GM21717 (cell line): ENCODE results near the gene CEBPA.

ENCODE experiments used
- ATAC-seq: cut with Tn5 transposase; IDR thresholded peaks from one replicate; pipeline ENCODE4 v1.9.1; 2021; ENCODE audit warnings: mild to moderate bottlenecking, moderate library complexity; ENCODE audit not compliant: unreplicated experiment

Gene CEBPA

DNA sequence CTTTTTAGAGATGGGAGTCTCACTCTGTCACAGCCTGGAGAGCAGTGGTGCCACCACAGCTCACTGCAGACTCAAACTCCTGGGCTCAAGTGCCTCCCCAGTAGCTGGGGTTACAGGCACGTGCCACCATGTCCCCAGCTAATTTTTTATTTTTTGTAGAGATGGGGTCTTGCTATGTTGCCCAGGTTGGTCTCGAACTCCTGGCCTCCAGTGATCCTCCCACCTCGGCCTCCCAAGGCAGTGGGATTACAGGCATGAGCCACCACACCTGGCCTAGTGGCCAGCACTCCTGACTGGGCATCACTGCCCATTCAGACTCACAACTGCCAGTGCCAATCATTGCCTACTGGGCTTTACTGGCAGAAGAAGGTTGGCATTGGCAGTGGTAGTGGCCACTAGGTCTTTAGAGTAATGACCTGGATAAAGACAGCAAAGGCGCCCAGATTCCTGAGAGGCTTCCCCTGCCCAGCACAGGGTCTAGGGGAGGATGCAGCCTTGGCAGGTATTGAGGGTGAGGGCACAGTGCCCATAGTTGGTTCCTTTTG lies 49.8 kb downstream of the CEBPA start:
- no peak for ATAC-seq

DNA sequence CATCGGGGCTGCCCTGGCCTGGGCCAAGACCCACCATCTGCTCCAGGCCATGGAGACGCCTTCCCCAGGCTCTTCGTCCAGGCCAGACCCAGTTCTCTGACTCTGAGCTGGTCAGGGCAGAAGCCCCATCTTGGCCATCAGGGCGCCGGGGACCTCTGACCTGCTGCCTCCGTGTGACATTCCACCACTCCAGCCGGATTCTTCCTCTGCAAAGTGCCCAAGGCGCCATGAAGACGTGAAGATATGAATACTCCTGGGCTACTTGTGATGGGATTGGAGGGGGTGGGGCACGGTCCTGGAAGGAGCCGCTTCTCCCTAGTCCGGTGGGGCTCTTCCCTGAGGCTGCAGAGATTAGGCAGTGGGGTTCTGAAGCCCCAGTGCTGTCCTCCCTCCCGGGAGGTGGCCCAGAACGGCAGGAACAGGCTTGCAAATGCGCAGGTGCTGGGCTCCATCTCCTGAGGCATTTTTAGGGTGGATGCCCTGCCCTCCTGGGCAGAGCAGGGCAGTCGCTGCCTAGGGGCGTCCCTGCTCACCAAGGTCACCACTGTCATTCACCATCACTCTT lies 50.7 kb downstream of the CEBPA start:
- ATAC-seq = no peak

DNA sequence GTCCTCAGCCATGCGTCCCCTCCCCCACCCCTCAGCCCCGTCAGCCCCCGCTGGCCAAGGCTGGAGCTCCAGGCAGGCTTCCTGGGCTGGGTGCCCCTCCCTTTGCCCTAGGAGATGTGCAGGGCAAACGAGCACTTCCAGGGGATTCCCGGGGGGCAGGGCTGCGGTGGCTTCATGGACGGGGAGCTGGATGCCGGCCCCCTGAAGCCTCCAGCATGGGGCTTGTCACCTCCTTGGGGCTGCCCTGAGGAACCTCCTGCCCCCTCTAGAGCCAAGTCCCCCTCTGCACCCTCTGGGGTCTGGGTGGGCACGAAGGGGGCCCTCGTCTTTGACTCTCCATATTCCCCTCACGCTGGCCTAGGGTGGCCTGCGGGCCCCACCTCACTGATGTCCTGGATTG lies 51.3 kb downstream of the CEBPA start:
- ATAC-seq = no peak

DNA sequence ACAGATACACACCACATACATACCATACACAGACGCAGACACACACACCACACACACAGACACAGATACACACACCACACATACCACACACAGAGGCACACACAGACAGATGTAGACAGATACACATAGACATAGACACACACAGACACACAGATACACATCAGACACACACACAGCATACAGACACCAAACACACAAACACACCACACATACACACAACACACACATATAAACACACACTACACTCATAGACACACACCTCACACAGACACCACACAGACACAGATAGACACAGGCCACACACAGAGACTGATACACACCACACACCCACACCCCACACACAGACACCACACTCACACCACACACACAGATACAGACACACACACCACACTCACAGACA lies 51.8 kb downstream of the CEBPA start:
- ATAC-seq = no peak
